CD4-positive, alpha-beta T cell treated with Interleukin-12 subunit alpha and Interleukin-12 subunit beta, for 1 hour (primary cell): ENCODE results near the gene ZNF710.
"Not testable (repeated sequence)": the region's sequence is repeated elsewhere in the genome, so short reads cannot be mapped to it uniquely, and the experiment has no call there.

Experiments
- DNase-seq: peaks from one replicate; pipeline ENCODE4 v3.0.0-alpha.2; 2020

The ZNF710 gene

GRCh38 chr15:90001062-90001682, at the start of gene ZNF710:
Gene ZNF710 (plus strand): TSS chr15:90001324. CDS start chr15:90067138, 65,814 bp downstream.
- DNase-seq = peak; percentile 42

- no peak for DNase-seq
Measured at GRCh38 chr15:89954541-89954940, 46.6 kb upstream of the ZNF710 start.

- not testable (repeated sequence) for DNase-seq
Measured at GRCh38 chr15:89955449-89955998, 45.6 kb upstream of the ZNF710 start.

- no peak for DNase-seq
Measured at GRCh38 chr15:89958107-89958805, 42.9 kb upstream of the ZNF710 start.

- DNase-seq = no peak
Measured at GRCh38 chr15:89963301-89964231, 37.6 kb upstream of the ZNF710 start.

- DNase-seq = no peak
Measured at GRCh38 chr15:89964232-89964954, 36.7 kb upstream of the ZNF710 start.

- no peak for DNase-seq
Measured at GRCh38 chr15:89967881-89968280, 33.2 kb upstream of the ZNF710 start.

- peak; percentile 46 for DNase-seq
Measured at GRCh38 chr15:89971592-89971997, 29.5 kb upstream of the ZNF710 start.

- DNase-seq = no peak
Measured at GRCh38 chr15:89972085-89972484, 29.0 kb upstream of the ZNF710 start.

- no peak for DNase-seq
Measured at GRCh38 chr15:89975482-89976245, 25.5 kb upstream of the ZNF710 start.

- DNase-seq = no peak
Measured at GRCh38 chr15:89976246-89976600, 24.9 kb upstream of the ZNF710 start.

GRCh38 chr15:89977836-89978235, 23.3 kb upstream of the ZNF710 start:
- not testable (repeated sequence) for DNase-seq

GRCh38 chr15:89978914-89979313, 22.2 kb upstream of the ZNF710 start:
- DNase-seq = no peak

GRCh38 chr15:89980896-89981295, 20.2 kb upstream of the ZNF710 start:
- DNase-seq = no peak

GRCh38 chr15:89982315-89983055, 18.6 kb upstream of the ZNF710 start:
- no peak for DNase-seq

GRCh38 chr15:89984001-89984400, 17.1 kb upstream of the ZNF710 start:
- no peak for DNase-seq

- no peak for DNase-seq
Measured at GRCh38 chr15:89984421-89985010, 16.6 kb upstream of the ZNF710 start.

- no peak for DNase-seq
Measured at GRCh38 chr15:89985111-89985510, 16.0 kb upstream of the ZNF710 start.

GRCh38 chr15:89991312-89991711, 9.8 kb upstream of the ZNF710 start:
- DNase-seq = no peak

- DNase-seq = no peak
Measured at GRCh38 chr15:89993349-89993748, 7.8 kb upstream of the ZNF710 start.

GRCh38 chr15:89997079-89997478, 4.0 kb upstream of the ZNF710 start:
- no peak for DNase-seq
